Natural killer cell treated with Interleukin-12 subunit alpha and Interleukin-12 subunit beta and Interleukin-15 and Interleukin-18, amount 100 ng/mL, for 72 hours (primary cell): Measurements from ENCODE around the gene UPK2. TPM values are rescaled to one million over a fixed set of nuclear protein-coding genes. Genes with fewer than 3 reads are reported as not detected.

Experiments used
- ATAC-seq, 2 donors: fragments of 150-1000 bp; cut with Tn5 transposase in 1 of 2; sonication (Bioruptor Pico), chemical (Tn5 transposase) in 1 of 2; 2 replicates each; pipeline ENCODE4 v1.10.0; 2021
- DNase-seq: peaks from one replicate; pipeline ENCODE4 v3.0.0; 2022; ENCODE audit warnings: low spot score
- H3K27ac Mint-ChIP-seq, 2 donors: 1 replicate in 1 of 2; 2 replicates in 1 of 2; pipeline ENCODE4 v1.8.0; 2022; ENCODE audit warnings: mixed read lengths in 2 of 2, mild to moderate bottlenecking in 1 of 2, moderate library complexity in 1 of 2
- H3K27me3 Mint-ChIP-seq, 2 donors: 1 replicate in 1 of 2; 2 replicates in 1 of 2; pipeline ENCODE4 v1.8.0; 2022; ENCODE audit warnings: mixed read lengths in 2 of 2
- H3K36me3 Mint-ChIP-seq: one replicate; pipeline ENCODE4 v1.8.0; 2022; ENCODE audit warnings: mixed read lengths
- H3K4me1 Mint-ChIP-seq, 2 donors: 1 replicate in 1 of 2; 2 replicates in 1 of 2; pipeline ENCODE4 v1.8.0; 2022; ENCODE audit warnings: low read depth in 2 of 2, mixed read lengths in 2 of 2, mild to moderate bottlenecking in 1 of 2
- H3K4me3 Mint-ChIP-seq: one replicate; pipeline ENCODE4 v1.8.0; 2022; ENCODE audit warnings: mixed read lengths
- H3K9me3 Mint-ChIP-seq: 2 replicates; pipeline ENCODE4 v1.8.0; 2022; ENCODE audit warnings: mixed read lengths
- total RNA-seq, 2 donors: library from RNA; stranded (reverse); gene quantifications; one replicate each; pipeline ENCODE4 v1.2.3, GENCODE V29; 2022

UPK2 gene
- 1 to 10 TPM in 1 of 2 donors, under 1 TPM in 1; 0.64 to 1.1 TPM for total RNA-seq

DNA sequence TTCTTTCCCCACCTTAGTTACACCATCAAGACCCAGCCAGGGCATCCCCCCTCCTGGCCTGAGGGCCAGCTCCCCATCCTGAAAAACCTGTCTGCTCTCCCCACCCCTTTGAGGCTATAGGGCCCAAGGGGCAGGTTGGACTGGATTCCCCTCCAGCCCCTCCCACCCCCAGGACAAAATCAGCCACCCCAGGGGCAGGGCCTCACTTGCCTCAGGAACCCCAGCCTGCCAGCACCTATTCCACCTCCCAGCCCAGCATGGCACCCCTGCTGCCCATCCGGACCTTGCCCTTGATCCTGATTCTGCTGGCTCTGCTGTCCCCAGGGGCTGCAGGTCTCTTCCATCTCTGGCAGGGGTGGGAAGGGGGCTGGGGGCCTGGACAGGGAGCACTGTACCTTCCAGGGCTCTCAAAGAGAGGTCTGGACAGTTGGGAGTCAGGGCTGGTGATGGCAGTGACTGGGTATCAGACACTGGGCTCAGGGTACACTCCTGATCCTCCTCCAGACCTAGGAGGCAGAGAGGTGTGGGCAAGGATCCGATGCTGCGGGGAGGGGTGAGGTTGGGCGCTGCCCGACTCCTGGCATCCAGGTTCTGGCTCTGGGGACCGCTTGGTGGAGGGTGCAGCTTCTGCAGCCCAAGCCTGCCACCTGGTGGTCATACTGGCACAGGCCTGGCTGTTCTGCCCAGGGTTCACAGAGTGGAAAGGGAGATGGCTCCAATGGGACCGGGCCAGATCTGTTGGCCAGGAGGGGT is at the start of gene UPK2:
Gene UPK2 (plus strand): TSS at position 205 of the 753 bp plus-strand sequence. CDS start 53 bp downstream, at position 258.
- ATAC-seq: peak; percentile 89 to 93
- H3K27ac Mint-ChIP-seq: no peak within 1 kb of the TSS
- no peaks in the 10 kb centered on the region for H3K36me3 Mint-ChIP-seq
- H3K4me3 Mint-ChIP-seq: no peak within 1 kb of the TSS
- H3K9me3 Mint-ChIP-seq: no peaks in the 10 kb centered on the region
- peaks cover 0 to 17% of the 10 kb centered on the region in 2 donors for H3K27me3 Mint-ChIP-seq
- no peaks in the 10 kb centered on the region for H3K4me1 Mint-ChIP-seq
- peak; percentile 85 for DNase-seq

DNA sequence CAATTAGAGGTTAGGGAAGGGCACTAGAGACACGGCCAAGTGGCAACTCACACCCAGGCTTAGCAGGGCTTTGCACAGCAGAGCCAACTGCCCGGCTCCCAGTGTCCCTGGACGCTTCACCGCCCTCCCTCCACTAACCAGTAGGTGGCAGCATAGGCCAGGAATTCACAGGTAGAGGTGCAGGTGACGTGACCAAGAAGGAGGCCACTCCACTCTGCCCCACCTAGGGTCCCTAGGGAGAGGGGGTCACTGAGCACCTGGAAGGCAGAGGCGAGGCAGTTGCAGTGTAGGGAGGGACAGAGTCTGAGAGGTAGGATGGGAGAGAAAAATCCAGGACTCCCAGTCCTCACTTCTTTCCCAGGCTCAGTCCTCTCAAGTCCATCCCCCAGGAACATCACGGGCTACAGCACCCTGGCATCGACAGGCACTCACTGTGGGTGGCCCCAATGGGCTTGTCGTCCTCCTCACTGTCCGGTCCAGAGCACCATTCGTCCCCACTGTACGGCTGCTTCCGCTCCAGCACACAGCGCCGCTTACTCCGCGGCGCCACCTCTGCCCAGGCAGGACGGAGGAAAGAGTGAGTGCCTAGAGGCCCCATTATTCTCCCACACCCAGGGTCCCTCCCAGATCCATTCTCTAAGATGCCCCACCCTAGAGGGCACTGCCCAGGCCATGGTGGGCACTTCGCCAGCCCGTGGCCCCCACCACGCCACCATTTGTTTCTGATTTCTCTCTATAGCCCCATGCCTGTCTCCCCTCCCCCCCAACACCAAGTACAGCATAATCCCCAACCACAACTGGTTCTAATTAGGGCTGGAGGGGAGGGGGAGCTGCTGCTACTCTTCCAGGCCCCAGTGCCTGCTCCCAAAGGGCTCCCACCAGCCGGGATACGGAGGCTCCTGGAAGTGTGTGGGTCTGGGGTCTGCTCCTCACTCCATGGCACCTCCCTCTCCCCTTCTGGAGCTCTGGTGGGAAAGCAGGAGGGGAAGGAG is 48.8 kb upstream of the UPK2 start:
- H3K27me3 Mint-ChIP-seq: no peaks in the 10 kb centered on the region
- H3K9me3 Mint-ChIP-seq: no peaks in the 10 kb centered on the region
- no peak overlapping the region for H3K4me3 Mint-ChIP-seq
- peak overlapping the region; percentile 73 to 91 for H3K27ac Mint-ChIP-seq
- DNase-seq (peak; percentile 87), ATAC-seq (peak; percentile 73 to 79)
- no peaks in the 10 kb centered on the region for H3K36me3 Mint-ChIP-seq
- H3K4me1 Mint-ChIP-seq: peaks cover 31 to 35% of the 10 kb centered on the region in 2 donors

DNA sequence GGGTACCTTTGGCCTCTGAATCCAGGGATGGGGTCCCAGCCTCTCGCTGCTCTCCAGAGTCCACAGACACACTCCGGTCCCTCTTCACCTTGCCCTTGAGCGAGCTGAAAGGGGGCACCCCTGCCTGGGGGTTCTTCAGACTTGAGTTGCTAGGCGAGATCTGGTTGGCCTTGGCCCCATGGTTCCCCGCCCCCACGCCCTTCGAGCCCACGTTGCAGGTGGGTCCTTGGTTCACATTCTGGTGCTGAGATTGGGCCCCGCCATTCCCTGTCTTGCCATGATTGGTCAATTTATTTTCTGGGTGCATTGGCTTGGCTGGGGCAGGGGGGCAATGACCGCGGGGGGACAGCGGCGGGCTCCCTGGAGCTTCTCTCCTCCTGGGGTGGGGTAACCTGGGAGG is 47.8 kb upstream of the UPK2 start:
- Mint-ChIP-seq H3K4me1 (peaks cover 41 to 44% of the 10 kb centered on the region in 2 donors), H3K36me3 (no peaks in the 10 kb centered on the region), H3K4me3 (no peak overlapping the region), H3K27me3 (no peaks in the 10 kb centered on the region), H3K9me3 (no peaks in the 10 kb centered on the region), H3K27ac (peak overlapping the region; percentile 73 to 91)
- DNase-seq: no peak
- ATAC-seq: no peak

DNA sequence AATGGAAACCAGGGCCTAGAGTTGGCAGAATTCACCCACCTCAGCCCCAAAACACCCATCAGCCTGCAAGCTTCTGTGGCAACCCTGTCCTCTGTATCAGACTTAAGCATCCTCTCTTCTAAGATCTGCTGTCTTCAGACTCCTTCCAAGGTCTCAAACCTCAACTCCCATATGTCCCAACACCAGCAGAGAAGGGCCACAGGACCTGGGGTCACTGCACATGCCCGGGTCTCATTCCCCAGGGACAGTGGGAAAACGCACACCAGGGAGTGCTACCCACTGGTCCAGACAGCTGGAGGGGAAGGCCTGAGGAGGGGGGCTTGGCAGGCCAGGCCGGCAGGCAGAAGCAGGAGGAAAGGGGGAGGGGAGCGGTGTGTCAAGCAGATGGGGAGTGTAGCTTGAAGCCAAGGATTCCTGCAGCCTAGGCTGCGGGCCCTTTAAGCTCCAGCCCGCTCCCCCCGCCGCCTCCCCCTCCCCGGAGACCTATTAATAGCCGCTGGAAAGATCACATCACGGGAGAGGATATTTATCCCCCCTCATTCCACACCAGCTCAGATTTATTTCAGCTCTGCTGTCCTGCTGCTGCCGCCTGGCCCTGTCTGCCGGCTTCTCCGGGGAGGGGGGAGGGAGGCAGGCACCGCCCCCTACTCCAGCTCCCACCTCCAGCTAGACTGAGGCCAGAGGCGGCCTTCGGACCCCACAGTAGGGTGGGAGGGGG is 47.0 kb upstream of the UPK2 start:
- Mint-ChIP-seq H3K4me3 (no peak overlapping the region), H3K27me3 (no peaks in the 10 kb centered on the region), H3K27ac (peak overlapping the region; percentile 73 to 91), H3K36me3 (no peaks in the 10 kb centered on the region), H3K9me3 (no peaks in the 10 kb centered on the region), H3K4me1 (peaks cover 42 to 45% of the 10 kb centered on the region in 2 donors)
- DNase-seq: no peak
- ATAC-seq: no peak

DNA sequence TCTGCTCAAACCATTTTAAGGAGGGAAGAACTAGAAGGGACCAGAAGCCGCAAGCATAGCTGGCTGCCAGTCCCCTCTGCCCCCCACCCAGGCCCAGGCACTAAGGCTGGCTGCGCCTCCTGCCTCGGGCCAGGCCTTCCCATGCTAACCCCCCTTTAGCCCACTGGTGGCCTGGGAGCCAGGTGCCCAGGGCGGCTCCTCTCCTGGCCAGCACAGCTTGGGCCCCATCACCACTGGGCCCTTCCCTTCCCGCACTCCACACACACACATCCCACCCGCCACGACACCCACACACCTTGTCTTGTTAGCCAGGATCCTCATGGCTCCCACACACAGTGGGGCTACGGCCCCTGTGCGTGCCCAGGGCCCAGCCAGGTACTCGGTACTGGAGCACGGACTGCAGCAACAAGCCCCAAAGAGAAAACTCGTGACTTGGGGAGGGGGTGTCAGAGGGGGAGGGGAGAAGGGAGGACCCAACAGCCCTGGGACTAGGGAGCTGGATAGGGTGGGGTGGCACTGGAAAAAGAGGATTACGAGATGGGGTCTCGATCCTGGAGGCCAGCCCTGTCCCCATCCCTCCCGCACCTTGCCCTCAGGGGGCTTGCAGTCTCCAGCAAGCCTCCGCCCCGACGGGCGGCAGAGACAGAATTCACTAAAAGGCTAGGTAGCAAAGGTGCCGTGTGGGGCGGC is 46.3 kb upstream of the UPK2 start:
- Mint-ChIP-seq H3K27ac (no peak overlapping the region), H3K9me3 (no peaks in the 10 kb centered on the region), H3K4me1 (peaks cover 49 to 51% of the 10 kb centered on the region in 2 donors), H3K4me3 (no peak overlapping the region), H3K27me3 (no peaks in the 10 kb centered on the region), H3K36me3 (no peaks in the 10 kb centered on the region)
- ATAC-seq: no peak
- DNase-seq: no peak

DNA sequence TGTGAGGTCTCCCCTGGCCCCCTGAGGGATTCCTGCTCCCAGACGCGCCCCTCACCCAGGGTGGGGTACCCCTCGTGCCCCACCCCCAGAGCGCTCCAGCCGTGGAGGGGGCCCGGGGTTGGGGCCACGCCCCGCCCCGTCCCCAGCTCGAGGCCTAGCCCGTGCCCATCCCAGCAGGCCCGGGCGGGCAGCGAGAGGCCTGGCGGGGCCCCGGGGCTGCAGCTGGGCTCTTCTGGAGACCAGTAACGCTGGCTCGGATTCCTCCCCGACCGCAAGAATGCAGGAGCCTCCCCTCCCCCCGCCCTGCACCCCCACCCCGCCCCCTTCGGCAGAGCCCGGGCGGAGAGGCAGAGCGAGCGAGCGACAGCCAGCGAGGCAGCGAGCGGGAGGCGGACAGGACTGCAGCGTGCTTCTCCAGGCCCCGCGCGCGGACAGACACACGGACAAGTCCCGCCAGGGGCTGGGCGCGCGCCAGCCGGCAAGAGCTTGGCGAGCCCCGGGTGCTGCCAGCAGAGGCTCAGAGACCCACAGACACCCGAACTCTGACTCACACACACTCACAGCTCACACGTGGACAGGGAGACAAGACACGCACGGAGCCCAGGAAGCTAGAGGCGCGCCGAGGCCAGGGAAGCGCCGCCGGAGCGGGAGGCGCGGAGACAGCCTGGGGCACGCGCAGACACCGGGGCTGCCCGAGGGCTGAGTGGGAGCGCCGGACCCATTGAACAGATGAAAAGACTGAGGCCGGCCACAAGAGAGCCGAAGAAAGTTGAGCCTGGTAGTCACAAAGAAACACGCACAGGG is 45.6 kb upstream of the UPK2 start:
- peaks cover 57 to 59% of the 10 kb centered on the region in 2 donors for H3K4me1 Mint-ChIP-seq
- no peaks in the 10 kb centered on the region for H3K36me3 Mint-ChIP-seq
- peak overlapping the region; percentile 82 for H3K4me3 Mint-ChIP-seq
- DNase-seq: peak; percentile 72
- no peaks in the 10 kb centered on the region for H3K9me3 Mint-ChIP-seq
- peak; percentile 18 to 66 for ATAC-seq
- peak overlapping the region; percentile 97 to 99 for H3K27ac Mint-ChIP-seq
- no peaks in the 10 kb centered on the region for H3K27me3 Mint-ChIP-seq

DNA sequence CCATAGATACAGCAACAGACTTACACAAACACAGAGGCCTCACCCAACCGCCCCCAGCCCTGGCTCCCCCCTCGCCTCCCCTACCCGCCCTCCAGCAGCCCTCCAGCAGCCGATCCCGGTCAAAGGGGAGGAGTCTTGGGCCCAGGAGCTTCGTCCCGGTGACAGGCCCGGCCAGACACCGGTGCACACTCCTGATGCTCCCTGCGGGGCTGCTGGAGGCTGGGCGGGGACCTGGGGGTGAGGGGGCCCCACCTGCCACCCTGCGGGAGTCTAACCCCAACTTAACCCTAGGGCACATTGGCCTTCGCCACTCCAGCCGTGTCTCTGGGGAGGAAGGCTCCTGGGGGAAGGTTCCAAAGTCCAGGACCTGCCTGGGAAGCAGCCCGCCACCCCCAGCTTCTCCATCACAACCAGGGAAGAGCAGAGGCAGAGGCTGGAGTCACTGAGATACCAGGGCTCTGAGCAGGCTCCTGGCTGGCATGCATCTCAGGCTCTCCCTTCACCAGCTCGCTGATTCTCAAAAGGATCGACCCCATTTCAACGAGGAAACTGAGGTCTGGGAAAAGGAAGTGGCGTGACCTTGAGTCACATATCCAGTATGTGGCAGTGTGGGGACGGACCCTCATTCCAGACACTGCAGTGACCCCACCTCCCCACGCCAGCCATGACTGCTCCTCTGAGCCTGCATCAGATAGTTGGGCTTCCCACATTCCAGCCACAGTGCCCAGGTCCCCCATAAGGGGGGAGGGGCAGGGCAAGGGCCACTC is 44.8 kb upstream of the UPK2 start:
- Mint-ChIP-seq H3K4me1 (peaks cover 63 to 65% of the 10 kb centered on the region in 2 donors), H3K36me3 (no peaks in the 10 kb centered on the region), H3K27me3 (no peaks in the 10 kb centered on the region), H3K4me3 (peak overlapping the region; percentile 82), H3K27ac (peak overlapping the region; percentile 97 to 99), H3K9me3 (no peaks in the 10 kb centered on the region)
- peak; percentile 51 for DNase-seq
- ATAC-seq: peak in 1 of 2 donors; percentile 1

DNA sequence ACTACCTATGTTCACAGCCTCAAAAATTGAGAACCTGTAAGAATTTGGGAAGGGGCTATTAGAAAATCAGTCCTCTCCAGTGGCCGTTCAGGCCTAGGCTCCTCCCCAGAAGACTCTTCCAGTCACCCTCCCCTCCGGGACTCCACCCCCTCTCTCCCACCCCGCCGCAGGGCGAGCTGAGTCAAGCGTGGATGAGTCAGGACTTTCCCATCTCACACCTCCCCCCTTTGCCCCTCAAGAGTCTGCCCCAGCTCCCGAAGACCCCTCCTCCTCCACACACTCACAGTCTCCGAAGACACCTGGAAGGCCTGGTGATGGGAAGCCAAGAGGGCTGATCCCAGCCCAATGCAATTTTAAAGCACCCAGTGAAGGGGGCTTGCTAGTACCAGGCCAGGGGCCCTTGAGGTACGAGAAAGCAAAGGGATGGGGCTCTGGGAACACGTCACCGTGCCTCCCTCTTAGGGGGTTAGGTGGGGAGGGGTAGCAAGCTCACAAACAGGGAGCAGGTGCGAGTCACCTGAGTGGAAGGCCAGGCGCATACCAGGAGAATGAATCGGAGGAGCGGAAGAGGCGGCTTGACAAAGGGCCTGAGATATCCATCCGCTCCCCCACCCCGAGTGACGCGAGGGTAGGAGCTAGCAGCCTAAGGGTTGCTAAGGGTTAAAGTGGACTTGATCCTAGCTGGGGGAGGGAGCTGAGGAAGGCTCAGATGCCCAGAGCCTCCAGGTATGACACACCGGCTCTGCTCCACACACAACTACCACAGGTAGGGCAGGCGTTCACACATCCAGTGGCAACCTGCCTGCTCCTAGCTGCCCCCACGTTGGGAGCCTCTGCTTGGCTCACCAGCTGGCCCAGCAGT is 44.0 kb upstream of the UPK2 start:
- Mint-ChIP-seq H3K9me3 (no peaks in the 10 kb centered on the region), H3K4me1 (peaks cover 65 to 66% of the 10 kb centered on the region in 2 donors), H3K4me3 (peak overlapping the region; percentile 79), H3K27me3 (no peaks in the 10 kb centered on the region), H3K36me3 (no peaks in the 10 kb centered on the region), H3K27ac (peak overlapping the region; percentile 97 to 99)
- peak; percentile 90 for DNase-seq
- peak; percentile 74 to 79 for ATAC-seq

DNA sequence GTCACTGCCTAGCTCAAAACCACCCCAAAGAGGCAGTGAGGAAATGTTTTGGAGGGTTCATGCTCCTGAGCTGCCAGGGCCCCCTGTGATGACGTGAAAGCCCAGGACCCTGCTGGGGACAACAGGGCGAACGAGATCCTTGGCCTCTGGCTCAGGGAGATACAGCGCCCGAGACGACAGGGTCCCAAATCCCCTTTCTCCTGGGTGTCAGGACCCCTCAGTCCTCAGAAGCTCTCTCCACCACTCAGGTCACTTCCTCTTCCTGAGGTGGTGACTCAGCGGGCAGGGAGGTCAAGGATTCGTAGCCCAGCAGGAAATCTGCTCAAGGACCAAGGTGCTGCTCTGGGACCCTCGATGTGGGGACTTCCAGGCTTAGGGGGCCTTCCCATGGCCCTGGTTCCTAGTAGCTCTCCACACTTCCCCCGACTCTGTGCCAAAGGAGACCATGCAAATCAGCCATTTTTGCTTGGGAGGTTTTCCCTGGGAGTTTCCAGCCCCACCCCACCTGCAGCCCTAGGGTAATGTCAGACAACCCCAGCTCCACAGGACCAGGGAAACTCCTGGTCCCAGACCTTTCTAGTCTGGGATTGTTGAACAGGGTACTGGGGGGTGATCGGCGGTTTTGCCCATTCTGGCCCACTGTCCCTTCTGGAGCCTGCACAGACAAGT is 43.2 kb upstream of the UPK2 start:
- H3K36me3 Mint-ChIP-seq: no peaks in the 10 kb centered on the region
- peak overlapping the region; percentile 97 to 99 for H3K27ac Mint-ChIP-seq
- H3K9me3 Mint-ChIP-seq: no peaks in the 10 kb centered on the region
- H3K27me3 Mint-ChIP-seq: no peaks in the 10 kb centered on the region
- ATAC-seq (peak in 1 of 2 donors; percentile 41), DNase-seq (peak; percentile 80)
- peaks cover 65 to 69% of the 10 kb centered on the region in 2 donors for H3K4me1 Mint-ChIP-seq
- peak overlapping the region; percentile 79 for H3K4me3 Mint-ChIP-seq

DNA sequence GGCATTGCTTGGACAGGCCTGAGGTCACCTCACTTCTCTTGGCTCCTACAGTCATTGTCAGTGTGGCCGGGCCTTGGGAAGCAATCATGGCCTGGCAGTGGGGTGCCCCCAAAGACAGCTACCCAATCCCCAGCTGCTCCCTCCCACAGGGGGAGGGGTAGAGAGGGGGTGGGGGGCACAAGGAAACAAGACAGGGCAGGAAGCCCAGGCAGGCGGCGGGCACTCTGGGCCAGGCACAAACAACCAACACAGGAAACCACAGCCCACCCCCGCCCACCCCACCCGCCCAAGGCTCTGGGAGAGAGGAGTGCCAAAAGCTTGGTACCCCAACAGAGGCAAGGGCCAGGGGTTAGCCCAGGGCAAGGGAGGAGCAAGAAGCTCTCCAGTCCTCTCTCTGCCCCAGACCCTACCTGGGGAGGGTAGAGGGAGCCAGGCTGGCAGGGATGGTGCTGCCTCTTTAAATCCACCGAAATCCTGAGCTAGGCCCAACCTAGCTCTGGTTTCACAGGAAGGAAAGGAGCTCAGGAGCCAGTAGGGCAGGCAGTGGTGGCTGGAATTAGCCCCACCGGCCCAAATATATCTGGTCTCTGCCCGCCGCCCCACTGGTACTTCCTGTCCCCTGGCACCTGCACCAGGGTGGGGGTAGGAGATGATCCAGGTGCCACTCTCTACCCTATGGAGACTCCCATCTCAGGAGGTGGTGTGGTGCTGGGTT is 42.5 kb upstream of the UPK2 start:
- ATAC-seq: peak in 1 of 2 donors; percentile 4
- Mint-ChIP-seq H3K36me3 (no peaks in the 10 kb centered on the region), H3K27ac (peak overlapping the region; percentile 97 to 99), H3K27me3 (no peaks in the 10 kb centered on the region), H3K4me3 (peak overlapping the region; percentile 74), H3K4me1 (peaks cover 66 to 76% of the 10 kb centered on the region in 2 donors), H3K9me3 (no peaks in the 10 kb centered on the region)
- DNase-seq: peak; percentile 64
